ENCODE data around the gene BCL2L13.
"Not testable (repeated sequence)": the region's sequence is repeated elsewhere in the genome, so short reads cannot be mapped to it uniquely, and the experiment has no call there.

BCL2L13 gene

GRCh38 chr22:17761138-17761488, 122.6 kb downstream of the BCL2L13 start:
- TF ChIP-seq, protein P1, sequence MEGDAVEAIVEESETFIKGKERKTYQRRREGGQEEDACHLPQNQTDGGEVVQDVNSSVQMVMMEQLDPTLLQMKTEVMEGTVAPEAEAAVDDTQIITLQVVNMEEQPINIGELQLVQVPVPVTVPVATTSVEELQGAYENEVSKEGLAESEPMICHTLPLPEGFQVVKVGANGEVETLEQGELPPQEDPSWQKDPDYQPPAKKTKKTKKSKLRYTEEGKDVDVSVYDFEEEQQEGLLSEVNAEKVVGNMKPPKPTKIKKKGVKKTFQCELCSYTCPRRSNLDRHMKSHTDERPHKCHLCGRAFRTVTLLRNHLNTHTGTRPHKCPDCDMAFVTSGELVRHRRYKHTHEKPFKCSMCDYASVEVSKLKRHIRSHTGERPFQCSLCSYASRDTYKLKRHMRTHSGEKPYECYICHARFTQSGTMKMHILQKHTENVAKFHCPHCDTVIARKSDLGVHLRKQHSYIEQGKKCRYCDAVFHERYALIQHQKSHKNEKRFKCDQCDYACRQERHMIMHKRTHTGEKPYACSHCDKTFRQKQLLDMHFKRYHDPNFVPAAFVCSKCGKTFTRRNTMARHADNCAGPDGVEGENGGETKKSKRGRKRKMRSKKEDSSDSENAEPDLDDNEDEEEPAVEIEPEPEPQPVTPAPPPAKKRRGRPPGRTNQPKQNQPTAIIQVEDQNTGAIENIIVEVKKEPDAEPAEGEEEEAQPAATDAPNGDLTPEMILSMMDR (conservative IDR thresholded peaks at IDR 0.05; ENCODE audit: low read length), result no peak
- DNase-seq (ENCODE audit: low read depth), result no peak
- H3K4me3 ChIP-seq (ENCODE audit: low read length), result no peak overlapping the region

DNA sequence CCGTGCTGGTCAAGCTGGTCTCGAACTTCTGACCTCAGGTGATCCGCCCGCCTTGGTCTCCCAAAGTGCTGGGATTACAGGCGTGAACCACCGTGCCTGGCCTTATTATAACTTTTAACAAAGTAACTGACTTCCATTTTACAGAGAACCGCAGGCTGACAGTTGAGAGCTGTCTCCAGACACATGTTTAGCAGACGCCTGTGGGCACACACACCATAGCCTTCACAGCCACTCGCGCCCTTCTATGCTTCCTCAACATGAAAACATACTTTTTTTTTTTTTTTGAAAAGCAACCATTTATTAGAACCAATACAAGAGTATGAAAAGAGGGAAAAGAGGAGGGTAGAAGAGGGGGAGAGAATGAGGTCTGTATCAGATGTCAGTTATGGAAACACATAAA, 124.9 kb downstream of the BCL2L13 start:
- not testable (repeated sequence) for DNase-seq (ENCODE audit: low read depth); H3K4me3 ChIP-seq (ENCODE audit: low read length)

DNA sequence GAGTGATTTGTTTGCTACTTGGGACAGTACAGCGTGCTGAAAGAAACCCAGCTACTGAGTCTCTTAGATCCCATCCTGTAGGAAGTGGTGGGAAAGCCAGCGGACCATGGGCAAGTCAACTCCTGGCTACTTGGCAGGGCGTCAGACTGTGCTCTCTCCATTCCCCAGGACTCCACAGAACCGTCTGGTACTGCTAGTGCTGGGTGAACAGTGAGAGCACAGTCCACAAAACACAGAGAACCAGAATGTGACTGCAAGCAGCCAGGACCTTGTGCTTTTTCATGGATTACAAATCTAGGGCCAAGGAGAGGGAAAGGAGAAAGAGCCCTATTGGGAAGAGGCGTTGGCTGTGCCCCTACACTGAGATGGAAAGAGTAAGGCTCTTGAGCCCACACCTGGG, 125.5 kb downstream of the BCL2L13 start:
- DNase-seq (ENCODE audit: low read depth), result no peak
- no peak overlapping the region for H3K4me3 ChIP-seq (ENCODE audit: low read length)
- TF ChIP-seq, protein P1 (conservative IDR thresholded peaks at IDR 0.05; ENCODE audit: low read length), result no peak

GRCh38 chr22:17764852-17765251, 126.3 kb downstream of the BCL2L13 start:
- not testable (repeated sequence) for DNase-seq (ENCODE audit: low read depth); H3K4me3 ChIP-seq (ENCODE audit: low read length)

DNA sequence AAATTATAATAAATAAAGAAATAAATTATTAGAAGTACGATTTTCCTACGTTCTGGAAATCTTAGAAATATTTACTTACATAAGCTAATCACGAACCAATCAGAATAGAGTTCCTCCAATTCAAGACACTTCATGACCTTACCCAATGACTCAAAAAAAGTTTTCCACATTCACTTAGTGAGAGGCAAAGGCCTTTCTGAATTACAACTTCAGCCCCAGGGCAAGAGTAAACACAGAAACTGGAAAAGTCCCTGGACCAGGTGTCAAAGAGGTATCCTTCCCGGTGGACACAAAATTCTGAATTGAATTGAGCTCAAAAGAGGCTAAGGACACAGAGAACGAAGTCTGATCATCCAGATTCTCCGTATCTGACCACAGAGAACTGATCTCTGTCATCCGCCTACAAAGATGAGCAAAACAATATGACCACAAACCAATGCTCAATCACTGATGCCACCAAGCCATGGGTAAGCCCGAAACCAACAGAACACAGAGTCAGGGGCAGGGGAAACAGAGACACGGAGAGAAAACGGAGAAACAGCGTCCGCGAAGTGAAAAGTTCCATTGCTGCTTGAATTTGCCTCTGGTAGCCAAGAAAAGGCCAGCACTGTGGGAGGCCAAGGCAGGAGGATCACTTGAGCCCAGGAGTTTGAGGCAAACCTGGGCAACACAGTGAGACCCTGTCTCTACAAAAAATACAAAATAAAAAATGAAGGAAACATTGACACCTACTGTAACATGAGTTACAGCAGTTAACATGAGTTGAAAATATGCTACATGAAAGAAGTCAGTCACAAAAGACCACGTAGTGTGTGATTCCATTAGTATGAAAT, 128.9 kb downstream of the BCL2L13 start:
- TF ChIP-seq, protein P1 (conservative IDR thresholded peaks at IDR 0.05; ENCODE audit: low read length), result no peak
- no peak overlapping the region for H3K4me3 ChIP-seq (ENCODE audit: low read length)
- DNase-seq (ENCODE audit: low read depth), result no peak

- H3K4me3 ChIP-seq (ENCODE audit: low read length), result no peak overlapping the region
- TF ChIP-seq, protein P1 (conservative IDR thresholded peaks at IDR 0.05; ENCODE audit: low read length), result no peak
- DNase-seq (ENCODE audit: low read depth), result no peak
These were observed 130.6 kb downstream of the BCL2L13 start for GRCh38 chr22:17769013-17769715.

- no peak for DNase-seq (ENCODE audit: low read depth)
- H3K4me3 ChIP-seq (ENCODE audit: low read length), result no peak overlapping the region
- TF ChIP-seq, protein P1 (conservative IDR thresholded peaks at IDR 0.05; ENCODE audit: low read length), result no peak
These were observed 131.1 kb downstream of the BCL2L13 start for GRCh38 chr22:17769716-17770082.
